WTC11 (cell line): ENCODE results near the gene GLYR1. TPM values are rescaled to one million over a fixed set of nuclear protein-coding genes. Genes with fewer than 3 reads are reported as not detected.

ENCODE experiments used
- ATAC-seq: fragments of 200-7000 bp; cut with Tn5 transposase; 2 replicates; pipeline ENCODE4 v1.10.0; 2021; ENCODE audit warnings: mild to moderate bottlenecking, moderate library complexity
- CTCF ChIA-PET: fragments of 300-600 bp; sonication (Branson Sonifier 250); formaldehyde crosslinking; loops from one replicate; lab custom pipeline; 2021; ENCODE audit warnings: antibody characterized with exemption; lab: Charles Lee
- POLR2A ChIA-PET: fragments of 350-600 bp; sonication (Branson Sonifier 250); formaldehyde crosslinking; loops from one replicate; lab custom pipeline; 2021; ENCODE audit warnings: antibody characterized with exemption; lab: Charles Lee
- DNase-seq: peaks from one replicate; pipeline ENCODE4 v3.0.0; 2021; ENCODE audit warnings: low spot score
- H3K27ac Mint-ChIP-seq: 2 replicates; pipeline ENCODE4 v1.8.0; 2021; ENCODE audit warnings: mixed read lengths
- H3K27me3 Mint-ChIP-seq: 2 replicates; pipeline ENCODE4 v1.8.0; 2021; ENCODE audit warnings: low read depth, mild to moderate bottlenecking, moderate library complexity, mixed read lengths
- H3K36me3 Mint-ChIP-seq: 2 replicates; pipeline ENCODE4 v1.8.0; 2021; ENCODE audit warnings: mixed read lengths
- H3K4me1 Mint-ChIP-seq: 2 replicates; pipeline ENCODE4 v1.8.0; 2022; ENCODE audit warnings: mixed read lengths
- H3K4me3 Mint-ChIP-seq: 2 replicates; pipeline ENCODE4 v1.8.0; 2021; ENCODE audit warnings: mild to moderate bottlenecking, moderate library complexity, mixed read lengths
- H3K9me3 Mint-ChIP-seq: 2 replicates; pipeline ENCODE4 v1.8.0; 2021; ENCODE audit warnings: mixed read lengths
- ATF1 ChIP-seq: sonication (generic); formaldehyde crosslinking; IDR thresholded peaks from 2 replicates; pipeline ENCODE4 v1.8.1; 2023; ENCODE audit warnings: mild to moderate bottlenecking, moderate library complexity, missing genetic modification reagents
- CBFB ChIP-seq: sonication (generic); formaldehyde crosslinking; IDR thresholded peaks from 2 replicates; pipeline ENCODE4 v1.8.1; 2022; ENCODE audit warnings: mild to moderate bottlenecking, low read depth, missing genetic modification reagents
- ESRRA ChIP-seq: sonication (generic); formaldehyde crosslinking; IDR thresholded peaks from 2 replicates; pipeline ENCODE4 v1.8.1; 2022; ENCODE audit warnings: mild to moderate bottlenecking, missing genetic modification reagents, borderline replicate concordance
- ETV6 ChIP-seq: sonication (generic); formaldehyde crosslinking; IDR thresholded peaks from 2 replicates; pipeline ENCODE4 v1.8.1; 2022; ENCODE audit warnings: mild to moderate bottlenecking, missing genetic modification reagents
- FOXJ3 ChIP-seq: sonication (generic); formaldehyde crosslinking; IDR thresholded peaks from 2 replicates; pipeline ENCODE4 v1.9.0; 2021; ENCODE audit warnings: missing genetic modification reagents, mild to moderate bottlenecking, borderline replicate concordance
- FOXP1 ChIP-seq: sonication (generic); formaldehyde crosslinking; IDR thresholded peaks from 2 replicates; pipeline ENCODE4 v1.8.0; 2022; ENCODE audit warnings: missing genetic modification reagents, mild to moderate bottlenecking, moderate library complexity, borderline replicate concordance
- GRHL2 ChIP-seq: fragments of 250-450 bp; sonication (Bioruptor Pico); IDR thresholded peaks from 2 replicates; pipeline ENCODE4 v1.8.0; 2022; ENCODE audit warnings: mild to moderate bottlenecking, moderate library complexity; ENCODE audit not compliant: insufficient replicate concordance, severe bottlenecking
- GTF2I ChIP-seq: fragments of 250-450 bp; sonication (Bioruptor Pico); conservative IDR thresholded peaks from 2 replicates; pipeline ENCODE4 v1.4.0; 2021; ENCODE audit warnings: mild to moderate bottlenecking
- MXD4 ChIP-seq: fragments of 250-450 bp; sonication (Bioruptor Pico); IDR thresholded peaks from 2 replicates; pipeline ENCODE4 v1.8.0; 2021; ENCODE audit warnings: mild to moderate bottlenecking, moderate library complexity, borderline replicate concordance
- MYBL2 ChIP-seq: sonication (generic); formaldehyde crosslinking; IDR thresholded peaks from 2 replicates; pipeline ENCODE4 v1.8.1; 2023; ENCODE audit warnings: mild to moderate bottlenecking, moderate library complexity, missing genetic modification reagents
- NFATC4 ChIP-seq: fragments of 250-450 bp; sonication (Bioruptor Pico); IDR thresholded peaks from 2 replicates; pipeline ENCODE4 v1.9.0; 2021; ENCODE audit warnings: mild to moderate bottlenecking
- NR2C2 ChIP-seq: sonication (generic); formaldehyde crosslinking; IDR thresholded peaks from 2 replicates; pipeline ENCODE4 v1.8.0; 2022; ENCODE audit warnings: mild to moderate bottlenecking, missing genetic modification reagents
- SMAD3 ChIP-seq: sonication (generic); formaldehyde crosslinking; IDR thresholded peaks from 2 replicates; pipeline ENCODE4 v1.8.0; 2022; ENCODE audit warnings: missing genetic modification reagents, mild to moderate bottlenecking, borderline replicate concordance
- SOX15 ChIP-seq: fragments of 250-450 bp; sonication (Bioruptor Pico); IDR thresholded peaks from 2 replicates; pipeline ENCODE4 v1.9.0; 2021; ENCODE audit warnings: mild to moderate bottlenecking
- ZBTB21 ChIP-seq: sonication (generic); formaldehyde crosslinking; IDR thresholded peaks from 2 replicates; pipeline ENCODE4 v1.8.1; 2023; ENCODE audit warnings: mild to moderate bottlenecking, missing genetic modification reagents, borderline replicate concordance
- ZNF232 ChIP-seq: sonication (generic); formaldehyde crosslinking; IDR thresholded peaks from 2 replicates; pipeline ENCODE4 v1.8.0; 2022; ENCODE audit warnings: mild to moderate bottlenecking, missing genetic modification reagents
- ZNF416 ChIP-seq: fragments of 250-450 bp; sonication (Bioruptor Pico); IDR thresholded peaks from 2 replicates; pipeline ENCODE4 v1.9.0; 2021; ENCODE audit warnings: mild to moderate bottlenecking, inconsistent platforms
- ZNF671 ChIP-seq: fragments of 250-450 bp; sonication (Bioruptor Pico); IDR thresholded peaks from 2 replicates; pipeline ENCODE4 v1.8.0; 2021; ENCODE audit warnings: mild to moderate bottlenecking
- total RNA-seq: library from RNA; stranded (reverse); gene quantifications from 3 replicates; pipeline ENCODE4 v1.2.3, GENCODE V29; 2021
- TF ChIP-seq, protein P1 (sequence below): sonication (generic); formaldehyde crosslinking; IDR thresholded peaks from 2 replicates; pipeline ENCODE4 v1.8.1; 2022; ENCODE audit warnings: mild to moderate bottlenecking, missing genetic modification reagents, moderate library complexity, borderline replicate concordance
- TF ChIP-seq, protein P2 (sequence below): sonication (generic); formaldehyde crosslinking; IDR thresholded peaks from 2 replicates; pipeline ENCODE4 v1.8.1; 2022; ENCODE audit warnings: low read depth, missing genetic modification reagents, borderline replicate concordance
- TF ChIP-seq, protein P3 (sequence below): fragments of 200-600 bp; IDR thresholded peaks from 2 replicates; pipeline ENCODE4 v1.8.0; 2022; ENCODE audit warnings: antibody characterized with exemption
- TF ChIP-seq, protein P4 (sequence below): fragments of 250-450 bp; sonication (Bioruptor Pico); IDR thresholded peaks from 2 replicates; pipeline ENCODE4 v1.9.0; 2021; ENCODE audit warnings: mild to moderate bottlenecking
- TF ChIP-seq, protein P5 (sequence below): sonication (generic); formaldehyde crosslinking; conservative IDR thresholded peaks from 2 replicates; pipeline ENCODE4 v1.8.1; 2023; ENCODE audit warnings: mild to moderate bottlenecking, low read depth, missing genetic modification reagents, moderate library complexity
- TF ChIP-seq, protein P6 (sequence below): sonication (generic); formaldehyde crosslinking; conservative IDR thresholded peaks from 2 replicates; pipeline ENCODE4 v1.8.1; 2022; ENCODE audit warnings: mild to moderate bottlenecking, missing genetic modification reagents

The GLYR1 gene
- total RNA-seq, 1 experiment from 2014 or later, result 103 TPM

DNA sequence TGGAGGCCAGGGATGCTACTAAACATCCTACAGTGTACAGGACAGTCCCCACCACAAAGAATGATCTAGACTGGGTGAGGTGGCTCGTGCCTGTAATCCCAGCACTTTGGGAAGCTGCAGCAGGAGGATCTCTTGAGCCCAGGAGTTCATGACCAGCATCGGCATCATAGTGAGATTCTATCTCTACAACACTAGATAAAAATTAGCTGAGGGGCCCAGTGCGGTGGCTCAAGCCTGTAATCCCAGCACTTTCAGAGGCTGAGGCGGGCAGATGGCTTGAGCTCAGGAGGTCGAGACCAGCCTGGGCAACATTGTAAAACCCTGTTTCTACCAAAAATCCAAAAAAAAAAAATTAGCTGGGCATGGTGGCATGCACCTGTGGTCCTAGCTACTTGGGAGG, 74.7 kb downstream of the GLYR1 start:
- no peak overlapping the region for H3K27ac Mint-ChIP-seq
- POLR2A ChIA-PET, result interaction anchor here (0.7 kb wide), 1 partner anchor 95 kb away, joined by 4 read pairs; no protein-coding TSS in a partner anchor

DNA sequence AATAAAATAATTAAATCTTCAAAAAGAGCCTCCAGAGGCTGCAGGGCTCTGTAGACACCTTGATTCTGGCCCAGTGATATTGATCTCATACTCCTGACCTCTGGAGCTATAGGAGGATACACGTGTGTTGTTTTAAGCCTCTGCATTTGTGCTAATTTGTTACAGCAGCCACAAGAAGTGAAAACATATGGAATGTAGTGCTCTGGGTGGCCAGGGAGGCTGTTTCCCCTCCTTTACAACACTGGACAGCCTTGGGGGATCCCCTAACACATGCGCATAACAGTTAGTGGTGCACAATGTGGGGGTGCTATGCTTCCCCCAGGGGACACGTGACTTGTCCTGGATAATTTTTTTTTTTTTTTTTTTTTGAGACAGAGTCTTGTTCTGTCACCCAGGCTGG, 75.4 kb downstream of the GLYR1 start:
- POLR2A ChIA-PET, result interaction anchor here (0.7 kb wide), 1 partner anchor 94 kb away, joined by 4 read pairs; no protein-coding TSS in a partner anchor
- H3K9me3 Mint-ChIP-seq, result no peaks in the 10 kb centered on the region
- CTCF ChIA-PET, result no interaction called here
- no peak for ATAC-seq
- peak overlapping the region; percentile 70; the same call in 1 of the 2 replicates for H3K27ac Mint-ChIP-seq
- no peak for TF ChIP-seq ZNF416
- TF ChIP-seq, protein P1, sequence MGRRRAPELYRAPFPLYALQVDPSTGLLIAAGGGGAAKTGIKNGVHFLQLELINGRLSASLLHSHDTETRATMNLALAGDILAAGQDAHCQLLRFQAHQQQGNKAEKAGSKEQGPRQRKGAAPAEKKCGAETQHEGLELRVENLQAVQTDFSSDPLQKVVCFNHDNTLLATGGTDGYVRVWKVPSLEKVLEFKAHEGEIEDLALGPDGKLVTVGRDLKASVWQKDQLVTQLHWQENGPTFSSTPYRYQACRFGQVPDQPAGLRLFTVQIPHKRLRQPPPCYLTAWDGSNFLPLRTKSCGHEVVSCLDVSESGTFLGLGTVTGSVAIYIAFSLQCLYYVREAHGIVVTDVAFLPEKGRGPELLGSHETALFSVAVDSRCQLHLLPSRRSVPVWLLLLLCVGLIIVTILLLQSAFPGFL, result no peak
- TF ChIP-seq CBFB (CRISPR knock-in tag), result no peak
- TF ChIP-seq ETV6 (CRISPR knock-in tag), result no peak
- no peak for TF ChIP-seq MYBL2
- TF ChIP-seq GTF2I, result no peak
- TF ChIP-seq ESRRA (CRISPR knock-in tag), result no peak
- TF ChIP-seq SOX15 (CRISPR knock-in tag), result no peak
- TF ChIP-seq ZBTB21 (CRISPR knock-in tag), result no peak
- TF ChIP-seq, protein P2, sequence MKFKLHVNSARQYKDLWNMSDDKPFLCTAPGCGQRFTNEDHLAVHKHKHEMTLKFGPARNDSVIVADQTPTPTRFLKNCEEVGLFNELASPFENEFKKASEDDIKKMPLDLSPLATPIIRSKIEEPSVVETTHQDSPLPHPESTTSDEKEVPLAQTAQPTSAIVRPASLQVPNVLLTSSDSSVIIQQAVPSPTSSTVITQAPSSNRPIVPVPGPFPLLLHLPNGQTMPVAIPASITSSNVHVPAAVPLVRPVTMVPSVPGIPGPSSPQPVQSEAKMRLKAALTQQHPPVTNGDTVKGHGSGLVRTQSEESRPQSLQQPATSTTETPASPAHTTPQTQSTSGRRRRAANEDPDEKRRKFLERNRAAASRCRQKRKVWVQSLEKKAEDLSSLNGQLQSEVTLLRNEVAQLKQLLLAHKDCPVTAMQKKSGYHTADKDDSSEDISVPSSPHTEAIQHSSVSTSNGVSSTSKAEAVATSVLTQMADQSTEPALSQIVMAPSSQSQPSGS (CRISPR knock-in tag), result no peak
- H3K4me1 Mint-ChIP-seq, result peaks cover 11% of the 10 kb centered on the region
- no peak for DNase-seq
- no peaks in the 10 kb centered on the region for H3K27me3 Mint-ChIP-seq
- H3K36me3 Mint-ChIP-seq, result no peaks in the 10 kb centered on the region
- H3K4me3 Mint-ChIP-seq, result no peak overlapping the region

More for the DNA sequence above, 74.7 kb downstream of the GLYR1 start:
- TF ChIP-seq FOXP1 (CRISPR knock-in tag) (no peak), ZNF671 (no peak), NR2C2 (CRISPR knock-in tag) (no peak), ATF1 (CRISPR knock-in tag) (no peak), ZNF416 (no peak), SMAD3 (no peak), MXD4 (CRISPR knock-in tag) (no peak), NFATC4 (CRISPR knock-in tag) (no peak), ZNF232 (CRISPR knock-in tag) (no peak), FOXJ3 (CRISPR knock-in tag) (no peak), CBFB (CRISPR knock-in tag) (no peak), GRHL2 (CRISPR knock-in tag) (no peak)
- TF ChIP-seq, protein P3, sequence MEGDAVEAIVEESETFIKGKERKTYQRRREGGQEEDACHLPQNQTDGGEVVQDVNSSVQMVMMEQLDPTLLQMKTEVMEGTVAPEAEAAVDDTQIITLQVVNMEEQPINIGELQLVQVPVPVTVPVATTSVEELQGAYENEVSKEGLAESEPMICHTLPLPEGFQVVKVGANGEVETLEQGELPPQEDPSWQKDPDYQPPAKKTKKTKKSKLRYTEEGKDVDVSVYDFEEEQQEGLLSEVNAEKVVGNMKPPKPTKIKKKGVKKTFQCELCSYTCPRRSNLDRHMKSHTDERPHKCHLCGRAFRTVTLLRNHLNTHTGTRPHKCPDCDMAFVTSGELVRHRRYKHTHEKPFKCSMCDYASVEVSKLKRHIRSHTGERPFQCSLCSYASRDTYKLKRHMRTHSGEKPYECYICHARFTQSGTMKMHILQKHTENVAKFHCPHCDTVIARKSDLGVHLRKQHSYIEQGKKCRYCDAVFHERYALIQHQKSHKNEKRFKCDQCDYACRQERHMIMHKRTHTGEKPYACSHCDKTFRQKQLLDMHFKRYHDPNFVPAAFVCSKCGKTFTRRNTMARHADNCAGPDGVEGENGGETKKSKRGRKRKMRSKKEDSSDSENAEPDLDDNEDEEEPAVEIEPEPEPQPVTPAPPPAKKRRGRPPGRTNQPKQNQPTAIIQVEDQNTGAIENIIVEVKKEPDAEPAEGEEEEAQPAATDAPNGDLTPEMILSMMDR, result no peak
- TF ChIP-seq, protein P4, sequence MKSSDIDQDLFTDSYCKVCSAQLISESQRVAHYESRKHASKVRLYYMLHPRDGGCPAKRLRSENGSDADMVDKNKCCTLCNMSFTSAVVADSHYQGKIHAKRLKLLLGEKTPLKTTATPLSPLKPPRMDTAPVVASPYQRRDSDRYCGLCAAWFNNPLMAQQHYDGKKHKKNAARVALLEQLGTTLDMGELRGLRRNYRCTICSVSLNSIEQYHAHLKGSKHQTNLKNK (CRISPR knock-in tag), result no peak
- TF ChIP-seq, protein P5, sequence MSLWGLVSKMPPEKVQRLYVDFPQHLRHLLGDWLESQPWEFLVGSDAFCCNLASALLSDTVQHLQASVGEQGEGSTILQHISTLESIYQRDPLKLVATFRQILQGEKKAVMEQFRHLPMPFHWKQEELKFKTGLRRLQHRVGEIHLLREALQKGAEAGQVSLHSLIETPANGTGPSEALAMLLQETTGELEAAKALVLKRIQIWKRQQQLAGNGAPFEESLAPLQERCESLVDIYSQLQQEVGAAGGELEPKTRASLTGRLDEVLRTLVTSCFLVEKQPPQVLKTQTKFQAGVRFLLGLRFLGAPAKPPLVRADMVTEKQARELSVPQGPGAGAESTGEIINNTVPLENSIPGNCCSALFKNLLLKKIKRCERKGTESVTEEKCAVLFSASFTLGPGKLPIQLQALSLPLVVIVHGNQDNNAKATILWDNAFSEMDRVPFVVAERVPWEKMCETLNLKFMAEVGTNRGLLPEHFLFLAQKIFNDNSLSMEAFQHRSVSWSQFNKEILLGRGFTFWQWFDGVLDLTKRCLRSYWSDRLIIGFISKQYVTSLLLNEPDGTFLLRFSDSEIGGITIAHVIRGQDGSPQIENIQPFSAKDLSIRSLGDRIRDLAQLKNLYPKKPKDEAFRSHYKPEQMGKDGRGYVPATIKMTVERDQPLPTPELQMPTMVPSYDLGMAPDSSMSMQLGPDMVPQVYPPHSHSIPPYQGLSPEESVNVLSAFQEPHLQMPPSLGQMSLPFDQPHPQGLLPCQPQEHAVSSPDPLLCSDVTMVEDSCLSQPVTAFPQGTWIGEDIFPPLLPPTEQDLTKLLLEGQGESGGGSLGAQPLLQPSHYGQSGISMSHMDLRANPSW (CRISPR knock-in tag), result no peak
- TF ChIP-seq, protein P6, sequence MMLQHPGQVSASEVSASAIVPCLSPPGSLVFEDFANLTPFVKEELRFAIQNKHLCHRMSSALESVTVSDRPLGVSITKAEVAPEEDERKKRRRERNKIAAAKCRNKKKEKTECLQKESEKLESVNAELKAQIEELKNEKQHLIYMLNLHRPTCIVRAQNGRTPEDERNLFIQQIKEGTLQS, result no peak
- TF ChIP-seq, all 79 proteins: peak for 0
- Mint-ChIP-seq H3K27me3 (no peaks in the 10 kb centered on the region), H3K36me3 (no peaks in the 10 kb centered on the region), H3K9me3 (no peaks in the 10 kb centered on the region), H3K4me3 (no peak overlapping the region), H3K4me1 (peaks cover 11% of the 10 kb centered on the region)
- CTCF ChIA-PET, result no interaction called here
- ATAC-seq (no peak), DNase-seq (no peak)
